A549 treated with Hydrocortisone at 1 μM for 4 hours (cell line): Measurements from ENCODE around the gene KCNJ13. TPM values are rescaled to one million over a fixed set of nuclear protein-coding genes. Genes with fewer than 3 reads are reported as not detected.

Experiments used
- total RNA-seq: library from RNA; stranded (reverse); fragments of 200-300 nt; extraction: Qiagen RNA extraction; gene quantifications from 5 replicates; pipeline ENCODE4 v1.2.3, GENCODE V29; 2022

The KCNJ13 gene
- total RNA-seq, result not detected in 5 replicates

GRCh38 chr2:232776435-232776834 is at the start of gene KCNJ13:
KCNJ13 (minus strand) TSS chr2:232776565; CDS start chr2:232771362, 5,203 bp downstream.

Other genes starting within 250 kb of the KCNJ13 start
- not detected in 5 replicates for gene CHRNG, start 236.9 kb downstream of the KCNJ13 start, total RNA-seq
- gene TIGD1, start 226.0 kb downstream of the KCNJ13 start, total RNA-seq, result 3.4 to 5.6 TPM (median 4.6 TPM) in 5 replicates
- 82.3 to 175 TPM (median 87.7 TPM) in 5 replicates for gene EIF4E2, start 225.9 kb downstream of the KCNJ13 start, total RNA-seq
- 3.3 to 5.0 TPM (median 4.3 TPM) in 5 replicates for gene EFHD1, start 143.0 kb downstream of the KCNJ13 start, total RNA-seq
- gene GIGYF2, start 79.2 kb downstream of the KCNJ13 start, total RNA-seq, result 24.9 to 36.9 TPM (median 26.2 TPM) in 5 replicates
- gene SNORC, start 93.7 kb upstream of the KCNJ13 start, total RNA-seq, result 2.4 to 11.7 TPM (median 10.1 TPM) in 5 replicates
- 12.2 to 18.6 TPM (median 15.8 TPM) in 5 replicates for gene NGEF, start 236.7 kb upstream of the KCNJ13 start, total RNA-seq